Prostate gland (tissue), 2 donors: Measurements from ENCODE around the gene PDP2.

Experiments
- CTCF ChIP-seq, 4 experiments: fragments of 200-600 bp in 2 of 4; fragments of 450-650 bp in 2 of 4; sonication (generic) in 2 of 4; IDR thresholded peaks; 1 replicate in 3 of 4; 2 replicates in 1 of 4; pipeline ENCODE4 v1.5.1; 2016 to 2019; ENCODE audit warnings: antibody characterized with exemption in 4 of 4, mild to moderate bottlenecking in 2 of 4, moderate library complexity in 2 of 4
- POLR2AphosphoS5 ChIP-seq: sonication (generic); formaldehyde crosslinking; IDR thresholded peaks from one replicate; pipeline ENCODE4 v1.6.1; 2017; ENCODE audit warnings: antibody characterized with exemption

GRCh38 chr16:66845791-66846221 lies 34.5 kb upstream of the PDP2 start:
- TF ChIP-seq CTCF (IDR thresholded peaks at IDR 0.05) (no peak), POLR2AphosphoS5 (no peak)
